GM12865 (cell line): ENCODE data around the gene MPPED1.

Source experiments
- DNase-seq: peaks from one replicate; pipeline ENCODE4 v3.0.0; 2010; ENCODE audit warnings: low read depth
- H3K4me3 ChIP-seq: 2 replicates; pipeline ENCODE4 v1.5.1; 2011; ENCODE audit warnings: mild to moderate bottlenecking, low read depth, low read length, control low read depth
- CTCF ChIP-seq: IDR thresholded peaks from 2 replicates; pipeline ENCODE4 v1.5.1; 2011; ENCODE audit warnings: low read length, control low read depth, low read depth, inconsistent platforms; ENCODE audit not compliant: insufficient read depth; ENCODE audit errors: missing control alignments

MPPED1 gene

GRCh38 chr22:43539572-43540528 is 128.0 kb downstream of the MPPED1 start:
- no peak for DNase-seq
- TF ChIP-seq CTCF, result no peak
- no peak overlapping the region for H3K4me3 ChIP-seq

DNA sequence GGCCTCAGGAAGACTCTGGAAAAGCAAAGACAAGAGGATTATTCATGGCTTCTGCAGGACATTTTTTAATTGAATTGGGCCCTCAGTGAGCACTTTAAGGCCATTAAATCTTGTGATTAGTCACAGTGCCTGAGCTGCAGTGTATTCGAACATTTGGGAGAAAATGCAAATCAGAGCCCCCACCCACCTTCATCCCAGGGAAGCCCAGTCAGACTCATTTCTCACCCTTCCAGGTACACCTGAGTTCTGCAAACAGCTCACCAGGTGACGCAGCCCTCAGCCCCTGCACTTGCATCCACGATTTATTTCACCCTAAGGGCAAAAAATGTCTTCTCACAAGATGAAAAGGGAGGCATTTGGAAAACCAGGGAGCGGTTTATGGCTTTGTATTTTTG is 128.7 kb downstream of the MPPED1 start:
- no peak overlapping the region for H3K4me3 ChIP-seq
- DNase-seq, result no peak
- TF ChIP-seq CTCF, result no peak

GRCh38 chr22:43541022-43541421 is 129.2 kb downstream of the MPPED1 start:
- DNase-seq, result no peak
- H3K4me3 ChIP-seq, result no peak overlapping the region
- no peak for TF ChIP-seq CTCF

- no peak overlapping the region for H3K4me3 ChIP-seq
- no peak for DNase-seq
- TF ChIP-seq CTCF, result no peak
Observed at GRCh38 chr22:43541462-43542407, 129.9 kb downstream of the MPPED1 start.

DNA sequence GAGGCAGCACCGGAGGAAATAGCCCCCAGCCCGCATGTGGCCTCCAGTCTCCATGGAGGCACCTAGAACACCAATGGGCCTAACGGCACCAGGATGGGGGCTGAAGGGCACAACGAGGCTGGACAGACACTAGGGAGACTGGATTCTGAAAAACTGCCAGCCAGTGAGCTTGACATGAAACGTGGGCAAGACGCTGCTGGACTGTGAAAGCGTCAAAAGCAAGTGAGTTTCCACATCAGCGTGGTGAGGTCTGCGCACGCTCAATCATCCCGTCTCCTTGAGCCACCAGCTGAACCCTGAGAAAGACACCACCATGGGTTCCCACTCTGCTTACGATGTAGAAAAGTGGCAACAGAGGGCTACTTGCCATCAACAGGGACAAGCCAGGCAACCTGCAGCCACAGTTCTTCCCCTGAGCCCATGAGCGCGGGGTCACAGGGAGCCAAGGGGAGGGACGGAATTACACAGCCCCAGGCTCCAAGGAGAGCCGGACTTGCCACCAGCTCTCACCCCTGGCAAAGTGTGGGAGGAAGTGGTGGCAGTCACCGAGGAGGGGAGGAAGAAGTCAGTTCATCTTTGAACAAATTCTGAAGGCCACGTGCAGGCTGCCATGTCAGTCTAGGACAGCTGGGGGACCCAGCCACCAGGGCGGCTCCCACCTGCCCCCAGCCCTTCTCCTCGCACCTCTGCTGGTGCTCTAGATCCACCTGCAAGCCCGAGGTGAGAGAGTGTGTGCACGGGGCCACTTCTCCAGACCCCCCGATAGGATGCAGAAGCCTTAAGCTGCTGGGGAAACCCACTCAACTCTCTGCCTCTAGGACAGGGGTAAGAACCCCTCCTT is 131.1 kb downstream of the MPPED1 start:
- DNase-seq, result no peak
- no peak for TF ChIP-seq CTCF
- no peak overlapping the region for H3K4me3 ChIP-seq
